HG03097 (cell line): ENCODE data around the gene CAMK2B.

Experiments
- ATAC-seq: cut with Tn5 transposase; IDR thresholded peaks from one replicate; pipeline ENCODE4 v1.9.1; 2021; ENCODE audit not compliant: unreplicated experiment, low FRiP score

CAMK2B gene

GRCh38 chr7:44259547-44260457, 65.6 kb downstream of the CAMK2B start:
- ATAC-seq, result no peak

GRCh38 chr7:44258865-44259546, 66.4 kb downstream of the CAMK2B start:
- no peak for ATAC-seq

GRCh38 chr7:44258423-44258760, 67.0 kb downstream of the CAMK2B start:
- no peak for ATAC-seq

GRCh38 chr7:44257618-44258422, 67.6 kb downstream of the CAMK2B start:
- ATAC-seq, result peak; percentile 89

GRCh38 chr7:44257213-44257612, 68.2 kb downstream of the CAMK2B start:
- ATAC-seq, result no peak

GRCh38 chr7:44256459-44256858, 68.9 kb downstream of the CAMK2B start:
- no peak for ATAC-seq

DNA sequence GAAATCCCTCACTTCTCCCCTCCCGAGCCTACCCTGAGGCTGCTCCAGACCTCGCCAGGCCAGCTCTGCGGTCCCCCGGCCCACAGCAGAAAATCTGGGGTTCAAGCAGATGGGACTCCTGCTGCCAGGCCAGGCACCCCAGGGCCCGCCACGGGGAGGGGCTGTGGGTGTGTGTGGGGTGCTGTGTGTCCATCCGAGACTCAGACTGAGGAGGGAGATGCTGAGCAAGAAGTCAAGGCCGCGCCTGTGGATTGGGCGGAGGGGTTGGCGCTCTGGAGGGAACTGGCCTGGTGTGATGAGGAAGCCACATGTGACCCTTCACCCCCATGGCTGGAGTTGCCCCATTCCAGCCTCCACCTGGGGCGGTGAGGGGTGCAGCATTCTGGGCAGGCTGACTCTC, 73.5 kb downstream of the CAMK2B start:
- ATAC-seq, result no peak

GRCh38 chr7:44251269-44251668, 74.1 kb downstream of the CAMK2B start:
- ATAC-seq, result no peak

DNA sequence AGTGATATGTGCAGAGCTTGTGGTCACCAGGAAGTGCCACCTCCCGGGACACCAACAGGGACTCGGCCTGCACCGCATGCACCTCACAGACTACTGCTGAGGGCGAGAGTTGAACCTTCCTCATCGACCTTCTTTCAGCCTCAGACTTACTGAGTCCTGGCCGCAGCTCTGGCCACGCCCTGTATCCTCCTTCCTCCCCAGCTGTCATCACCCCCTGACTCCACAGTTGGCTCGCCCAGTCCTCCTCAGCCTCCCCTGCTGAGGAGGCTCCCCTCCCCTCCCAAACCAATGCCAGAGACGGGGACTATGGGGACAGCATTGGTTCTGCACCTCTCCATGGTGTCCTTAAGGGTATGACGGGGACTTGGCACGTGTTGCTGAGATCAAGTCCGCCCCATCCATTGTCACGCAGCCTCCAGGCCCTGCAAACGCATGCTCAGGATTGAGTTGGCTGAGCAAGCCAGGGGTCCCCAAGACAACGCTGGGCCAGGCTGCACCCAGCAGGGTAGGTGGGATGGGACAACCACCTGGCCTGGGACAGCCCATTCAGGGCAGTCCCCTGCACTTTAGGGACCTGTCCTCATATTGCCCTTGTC, 75.7 kb downstream of the CAMK2B start:
- ATAC-seq, result no peak

- no peak for ATAC-seq
Measured at GRCh38 chr7:44247868-44248651, 77.3 kb downstream of the CAMK2B start.

DNA sequence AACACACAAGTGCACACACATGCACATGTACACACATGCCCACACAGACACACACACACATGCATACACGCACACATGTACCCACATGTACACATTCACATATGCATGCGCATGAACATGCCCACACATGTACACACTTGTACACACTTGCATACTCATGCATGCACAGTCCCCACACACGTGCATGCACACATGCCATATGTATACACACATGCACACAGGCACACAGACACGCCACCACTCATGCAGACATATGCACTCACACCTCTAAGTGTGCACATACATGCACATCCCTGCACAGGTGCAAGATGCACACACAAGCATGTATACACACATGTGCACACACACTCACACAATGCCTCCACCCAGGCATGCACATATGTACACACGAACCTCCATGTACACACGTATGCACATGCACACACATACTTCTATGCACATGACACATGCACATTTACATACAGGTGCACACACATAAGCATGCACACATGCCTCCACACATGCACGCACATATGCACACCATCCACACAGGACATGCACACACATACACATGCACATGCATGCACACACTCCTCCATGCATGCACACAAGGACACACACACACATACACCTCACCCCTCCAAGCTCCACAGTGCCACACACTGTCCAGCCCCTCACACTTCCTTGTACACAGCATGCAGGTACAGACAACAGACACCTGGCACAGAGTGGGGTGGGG, 78.8 kb downstream of the CAMK2B start:
- no peak for ATAC-seq

GRCh38 chr7:44244282-44244681, 81.1 kb downstream of the CAMK2B start:
- ATAC-seq, result no peak

GRCh38 chr7:44242091-44242490, 83.3 kb downstream of the CAMK2B start:
- ATAC-seq, result no peak

- ATAC-seq, result no peak
Measured at GRCh38 chr7:44240983-44241510, 84.3 kb downstream of the CAMK2B start.

DNA sequence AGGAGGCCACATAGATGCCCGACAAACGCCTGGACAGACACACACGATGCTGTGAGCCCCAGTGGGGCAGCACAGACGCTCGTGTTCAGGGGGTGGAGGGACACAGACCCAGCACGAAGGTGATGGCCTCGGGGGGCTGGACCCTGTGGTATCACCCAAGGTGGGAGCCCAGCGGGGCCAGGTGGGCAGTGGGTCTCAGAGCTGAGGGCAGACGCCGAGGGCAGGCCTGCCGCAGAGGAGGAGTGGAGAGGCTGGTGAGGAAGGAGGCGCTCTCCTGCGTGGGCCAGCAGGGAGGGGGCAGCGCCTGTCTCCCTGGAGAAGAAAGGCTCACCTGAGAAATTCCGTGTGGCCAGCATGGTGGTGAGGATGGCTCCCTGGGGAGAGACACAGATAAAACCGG, 85.0 kb downstream of the CAMK2B start:
- ATAC-seq, result no peak

DNA sequence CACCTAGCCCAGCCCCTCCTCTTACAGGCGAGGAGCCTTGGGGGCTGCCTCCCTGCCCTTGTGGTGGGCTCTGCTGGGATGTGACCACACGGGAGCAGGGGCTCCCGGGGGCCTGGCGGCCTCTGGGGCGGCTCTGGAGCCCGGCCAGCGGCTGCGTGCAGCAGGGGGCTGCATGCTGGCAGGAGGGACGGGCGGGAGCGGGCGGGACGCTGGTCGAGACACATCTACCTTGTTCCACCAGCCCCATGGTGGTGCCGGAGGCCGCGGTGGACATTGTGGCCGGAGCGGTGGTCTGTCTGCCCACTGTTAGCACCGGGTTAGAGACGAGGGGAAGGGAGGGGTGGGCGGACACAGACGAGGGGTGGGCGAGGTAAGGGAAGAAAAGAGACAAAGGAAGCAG, 86.0 kb downstream of the CAMK2B start:
- ATAC-seq, result no peak

DNA sequence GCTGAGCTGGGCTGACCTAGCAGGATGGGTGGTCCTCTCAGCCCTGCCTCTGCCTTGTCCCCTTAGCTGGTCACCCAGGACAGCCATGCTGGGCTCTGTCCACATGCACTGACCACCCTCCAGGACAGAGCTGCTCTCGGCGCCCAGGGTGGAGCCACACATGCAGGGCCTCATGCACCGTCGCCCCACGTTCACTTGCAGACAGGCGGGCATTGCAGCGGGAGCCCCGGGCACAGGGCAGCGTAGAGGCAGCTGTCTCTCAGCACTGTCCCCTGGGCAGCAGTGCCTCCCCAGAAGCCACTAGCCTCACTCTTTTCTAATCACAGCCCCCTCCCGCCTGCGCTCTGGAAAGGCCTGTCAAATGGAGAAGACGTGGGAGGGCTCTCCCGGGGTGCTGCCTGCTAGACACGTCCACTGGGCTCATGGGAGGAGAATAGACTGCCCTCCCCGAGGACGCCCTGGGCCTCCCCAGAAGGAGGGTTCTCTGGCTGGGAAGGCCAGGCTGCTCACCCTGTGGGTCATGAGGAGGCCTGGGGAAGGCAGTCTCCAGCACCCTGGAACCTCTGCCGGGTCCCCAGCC, 87.2 kb downstream of the CAMK2B start:
- ATAC-seq, result no peak

DNA sequence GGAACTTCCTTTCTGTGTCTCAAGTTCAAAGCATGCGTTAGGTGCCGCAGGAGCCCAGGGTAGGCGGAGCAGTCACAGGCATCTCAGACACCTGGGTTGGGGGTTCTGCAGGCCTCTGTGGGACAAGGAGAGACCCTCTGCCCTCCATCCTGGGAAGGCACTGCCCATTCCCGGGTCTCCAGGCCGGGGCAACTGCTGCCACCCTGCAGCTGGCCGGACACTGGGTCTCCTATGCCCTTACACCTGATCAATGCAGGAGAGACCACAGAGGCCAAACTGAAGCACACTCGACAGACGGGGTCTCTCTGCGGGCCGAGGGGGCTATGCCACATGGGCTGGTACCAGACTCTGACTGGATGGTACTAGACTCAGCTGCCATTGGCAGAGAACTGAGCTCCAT, 87.7 kb downstream of the CAMK2B start:
- no peak for ATAC-seq

DNA sequence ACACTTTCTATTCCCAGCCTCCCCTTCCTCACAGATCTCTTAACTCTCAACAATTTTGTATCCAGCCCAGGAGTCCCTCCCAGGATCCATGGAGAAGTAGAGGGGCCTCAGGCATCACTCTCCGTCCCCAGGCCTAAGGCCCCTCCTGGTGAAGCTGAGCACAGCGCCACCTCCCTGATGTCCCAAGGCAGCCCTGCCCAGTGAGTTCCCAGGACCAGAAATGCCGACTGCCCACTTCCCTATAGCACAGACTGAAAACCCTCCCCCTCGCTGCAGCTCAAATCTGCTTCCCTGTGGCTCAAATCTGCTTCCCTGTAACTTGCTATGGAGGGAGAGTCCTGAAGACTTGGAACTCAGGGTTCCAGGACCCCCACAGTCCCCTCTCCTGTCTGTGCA, 89.1 kb downstream of the CAMK2B start:
- ATAC-seq, result no peak
